ENCODE data around the gene MYO5C. TPM values are rescaled to one million over a fixed set of nuclear protein-coding genes. Genes with fewer than 3 reads are reported as not detected.
A peak's percentile ranks its signal among the peaks of the same experiment; 100 is the strongest.

MYO5C gene
- total RNA-seq, 1 experiment from 2014 or later = 48.1 TPM

DNA sequence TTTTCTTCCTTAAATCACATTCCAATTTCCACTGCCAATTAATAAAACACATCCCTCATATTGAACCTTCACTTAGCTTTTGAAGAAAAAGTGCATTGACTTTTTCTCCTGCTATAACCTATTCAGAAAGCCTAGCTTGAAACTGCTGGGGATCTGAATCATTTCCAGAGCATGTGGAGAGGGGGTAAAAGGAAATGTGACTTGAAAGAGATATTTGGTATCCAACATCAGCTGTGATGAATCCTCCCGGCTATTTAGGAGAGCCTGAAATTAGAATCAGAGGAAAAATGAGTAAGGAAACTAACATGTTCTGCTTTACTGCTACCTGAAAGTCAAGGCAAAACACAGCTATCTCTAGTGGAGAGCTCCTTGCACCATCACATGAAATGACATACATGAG, 101.8 kb downstream of the MYO5C start:
- intact Hi-C loops (cut with micrococcal nuclease; ENCODE audit: unreplicated experiment) = no loop called here
- no peaks in the 10 kb centered on the region for H3K4me1 Mint-ChIP-seq (ENCODE audit: low read depth, unreplicated experiment)
- no peak overlapping the region for H3K27ac Mint-ChIP-seq (ENCODE audit: unreplicated experiment)
- CTCF ChIA-PET = interaction anchor here (0.7 kb wide), 1 partner anchor 423 kb away, joined by 4 read pairs; no protein-coding TSS in a partner anchor
- H3K9me3 Mint-ChIP-seq (ENCODE audit: low read depth, unreplicated experiment) = no peaks in the 10 kb centered on the region
- no TSS peak for BruUV-seq (replicated peaks)
- TF ChIP-seq, protein P1, sequence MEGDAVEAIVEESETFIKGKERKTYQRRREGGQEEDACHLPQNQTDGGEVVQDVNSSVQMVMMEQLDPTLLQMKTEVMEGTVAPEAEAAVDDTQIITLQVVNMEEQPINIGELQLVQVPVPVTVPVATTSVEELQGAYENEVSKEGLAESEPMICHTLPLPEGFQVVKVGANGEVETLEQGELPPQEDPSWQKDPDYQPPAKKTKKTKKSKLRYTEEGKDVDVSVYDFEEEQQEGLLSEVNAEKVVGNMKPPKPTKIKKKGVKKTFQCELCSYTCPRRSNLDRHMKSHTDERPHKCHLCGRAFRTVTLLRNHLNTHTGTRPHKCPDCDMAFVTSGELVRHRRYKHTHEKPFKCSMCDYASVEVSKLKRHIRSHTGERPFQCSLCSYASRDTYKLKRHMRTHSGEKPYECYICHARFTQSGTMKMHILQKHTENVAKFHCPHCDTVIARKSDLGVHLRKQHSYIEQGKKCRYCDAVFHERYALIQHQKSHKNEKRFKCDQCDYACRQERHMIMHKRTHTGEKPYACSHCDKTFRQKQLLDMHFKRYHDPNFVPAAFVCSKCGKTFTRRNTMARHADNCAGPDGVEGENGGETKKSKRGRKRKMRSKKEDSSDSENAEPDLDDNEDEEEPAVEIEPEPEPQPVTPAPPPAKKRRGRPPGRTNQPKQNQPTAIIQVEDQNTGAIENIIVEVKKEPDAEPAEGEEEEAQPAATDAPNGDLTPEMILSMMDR (IDR thresholded peaks at IDR 0.05; ENCODE audit: unreplicated experiment) = no peak
- H3K36me3 Mint-ChIP-seq (ENCODE audit: insufficient read depth, unreplicated experiment) = peaks cover 26% of the 10 kb centered on the region
- no peak for DNase-seq
- no peaks in the 10 kb centered on the region for H3K27me3 Mint-ChIP-seq (ENCODE audit: unreplicated experiment)
- H3K4me3 Mint-ChIP-seq (ENCODE audit: low read depth, unreplicated experiment) = no peak overlapping the region

DNA sequence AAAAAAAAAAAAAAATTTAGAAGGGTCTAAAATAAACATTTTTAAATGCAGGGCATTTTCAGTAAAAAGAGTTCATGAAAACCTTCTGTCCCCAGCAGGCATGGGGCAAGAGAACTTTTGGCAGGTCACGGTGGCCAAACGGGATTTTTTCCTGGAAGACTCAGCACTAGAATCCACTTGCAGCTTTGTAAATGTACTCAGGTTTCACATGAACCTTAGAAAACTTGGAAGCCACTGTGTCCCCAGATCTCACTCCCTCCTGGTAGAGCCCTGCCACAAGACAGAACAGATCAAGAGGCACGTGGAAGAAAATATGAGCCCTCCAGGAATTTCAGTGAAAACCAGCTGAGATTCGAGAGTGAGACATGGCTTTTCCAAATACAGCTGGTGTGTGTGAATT, 102.3 kb downstream of the MYO5C start:
- DNase-seq = no peak
- intact Hi-C loops (cut with micrococcal nuclease; ENCODE audit: unreplicated experiment) = no loop called here
- TF ChIP-seq, protein P1 (IDR thresholded peaks at IDR 0.05; ENCODE audit: unreplicated experiment) = no peak
- Mint-ChIP-seq H3K4me3 (ENCODE audit: low read depth, unreplicated experiment) (no peak overlapping the region), H3K27me3 (ENCODE audit: unreplicated experiment) (no peaks in the 10 kb centered on the region), H3K36me3 (ENCODE audit: insufficient read depth, unreplicated experiment) (peaks cover 28% of the 10 kb centered on the region), H3K27ac (ENCODE audit: unreplicated experiment) (no peak overlapping the region), H3K9me3 (ENCODE audit: low read depth, unreplicated experiment) (no peaks in the 10 kb centered on the region), H3K4me1 (ENCODE audit: low read depth, unreplicated experiment) (no peaks in the 10 kb centered on the region)
- CTCF ChIA-PET = interaction anchor here (0.7 kb wide), 1 partner anchor 424 kb away, joined by 4 read pairs; no protein-coding TSS in a partner anchor
- TSS peak; percentile 53 for BruUV-seq (replicated peaks)

DNA sequence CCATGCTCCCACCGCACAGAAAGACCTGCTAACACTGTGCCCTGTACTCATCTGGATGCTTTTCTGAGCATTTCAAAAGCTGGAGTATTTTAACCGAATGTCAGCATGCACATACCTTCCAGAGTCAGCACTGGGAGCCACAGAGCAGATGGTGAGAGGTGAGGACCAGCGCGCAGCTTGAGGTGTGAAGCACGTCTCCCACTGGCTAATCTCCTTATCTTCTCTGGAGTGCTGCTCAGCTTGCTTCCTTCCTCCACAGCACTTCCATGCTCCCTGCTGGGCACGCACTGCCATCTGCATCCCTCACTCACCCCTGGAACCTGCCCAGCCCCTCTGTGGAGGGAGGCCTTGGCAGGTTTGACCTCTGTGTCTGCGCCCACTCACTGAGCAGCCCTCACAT, 104.4 kb downstream of the MYO5C start, which contains the start of gene GNB5:
GNB5 (minus strand) TSS at position 186 of the 400 bp plus-strand sequence. CDS start 6,716 bp downstream, outside the sequence.
- peaks cover 8% of the 10 kb centered on the region for H3K4me1 Mint-ChIP-seq (ENCODE audit: low read depth, unreplicated experiment)
- no peaks in the 10 kb centered on the region for H3K9me3 Mint-ChIP-seq (ENCODE audit: low read depth, unreplicated experiment)
- CTCF ChIA-PET = no interaction called here
- no peak within 1 kb of the TSS for H3K4me3 Mint-ChIP-seq (ENCODE audit: low read depth, unreplicated experiment)
- no peaks in the 10 kb centered on the region for H3K27me3 Mint-ChIP-seq (ENCODE audit: unreplicated experiment)
- peak within 1 kb of the TSS; percentile 48 for H3K27ac Mint-ChIP-seq (ENCODE audit: unreplicated experiment)
- BruUV-seq (replicated peaks) = no TSS peak
- H3K36me3 Mint-ChIP-seq (ENCODE audit: insufficient read depth, unreplicated experiment) = peaks cover 22% of the 10 kb centered on the region
- TF ChIP-seq, protein P1 (IDR thresholded peaks at IDR 0.05; ENCODE audit: unreplicated experiment) = no peak
- no peak for DNase-seq
- intact Hi-C loops (cut with micrococcal nuclease; ENCODE audit: unreplicated experiment) = no loop called here

GRCh38 chr15:52186651-52187486, 108.7 kb downstream of the MYO5C start:
- Mint-ChIP-seq H3K4me1 (ENCODE audit: low read depth, unreplicated experiment) (peaks cover 27% of the 10 kb centered on the region), H3K4me3 (ENCODE audit: low read depth, unreplicated experiment) (no peak overlapping the region), H3K27me3 (ENCODE audit: unreplicated experiment) (no peaks in the 10 kb centered on the region), H3K27ac (ENCODE audit: unreplicated experiment) (peak overlapping the region; percentile 51), H3K9me3 (ENCODE audit: low read depth, unreplicated experiment) (no peaks in the 10 kb centered on the region), H3K36me3 (ENCODE audit: insufficient read depth, unreplicated experiment) (peaks cover 13% of the 10 kb centered on the region)
- intact Hi-C loops (cut with micrococcal nuclease; ENCODE audit: unreplicated experiment) = no loop called here
- TF ChIP-seq, protein P1 (IDR thresholded peaks at IDR 0.05; ENCODE audit: unreplicated experiment) = no peak
- no TSS peak for BruUV-seq (replicated peaks)
- DNase-seq = no peak
- CTCF ChIA-PET = interaction anchor here (0.5 to 1.2 kb wide), 3 partner anchors 21 to 371 kb away, joined by 3 to 4 read pairs (median 3); no protein-coding TSS in a partner anchor

Measured in Calu3 (cell line).